ENCODE results near the gene SMPDL3B. TPM values are rescaled to one million over a fixed set of nuclear protein-coding genes. Genes with fewer than 3 reads are reported as not detected.

Gene SMPDL3B
- total and polyA plus RNA-seq, 12 donors = 0.26 TPM; not detected in 11

GRCh38 chr1:27959792-27960603 lies 25.2 kb downstream of the SMPDL3B start, which contains the start of gene XKR8:
TSS of gene XKR8 (plus strand) at chr1:27959973. CDS start at chr1:27960070, 97 bp downstream.
- peak; percentile 73 to 78 (median 77) for DNase-seq
- intact Hi-C loops (cut with DNase I) = no loop called here
- Histone ChIP-seq H3K9me3 (replicated peaks in 1 of 3) (no peaks in the 10 kb centered on the region), H3K27me3 (no peaks in the 10 kb centered on the region), H3K4me1 (replicated peaks in 1 of 2) (peaks cover 13 to 22% of the 10 kb centered on the region in 2 donors), H3K4me3 (peak within 1 kb of the TSS; percentile 46 to 93 (median 76)), H3K27ac (peak within 1 kb of the TSS; percentile 68 to 92 (median 85)), H3K36me3 (replicated peaks in 1 of 2) (peaks cover 0 to 12% of the 10 kb centered on the region in 2 donors)
- TF ChIP-seq POLR2A (IDR thresholded peaks at IDR 0.05) (peak in 1 of 2 donors; percentile 48), CTCF (IDR thresholded peaks at IDR 0.05) (peak in 5 of 6 experiments; percentile 14 to 43 (median 33))
- 7 to 28% (median 14%) methylated on average over 8 to 68 of the region's 68 CpGs for WGBS, 4 donors

- TF ChIP-seq CTCF (IDR thresholded peaks at IDR 0.05) (no peak), POLR2A (IDR thresholded peaks at IDR 0.05) (no peak)
- no peaks in the 10 kb centered on the region for H3K27me3 ChIP-seq
- 49 to 54% (median 51%) methylated on average over 10 to 13 of the region's 13 CpGs for WGBS, 4 donors
- H3K36me3 ChIP-seq (replicated peaks in 1 of 2) = peaks cover 0 to 12% of the 10 kb centered on the region in 2 donors
- peaks cover 13 to 22% of the 10 kb centered on the region in 2 donors for H3K4me1 ChIP-seq (replicated peaks in 1 of 2)
- peak overlapping the region in 1 of 4 donors; percentile 64 for H3K4me3 ChIP-seq
- H3K27ac ChIP-seq = peak overlapping the region in 3 of 5 donors; percentile 85 to 92 (median 89)
- peak in 6 of 7 donors; percentile 44 to 79 (median 53) for DNase-seq
- intact Hi-C loops (cut with DNase I) = no loop called here
- no peaks in the 10 kb centered on the region for H3K9me3 ChIP-seq (replicated peaks in 1 of 3)
These were observed 26.2 kb downstream of the SMPDL3B start for GRCh38 chr1:27960762-27961645.

- DNase-seq = no peak
- H3K4me3 ChIP-seq = no peak overlapping the region
- H3K4me1 ChIP-seq (replicated peaks in 1 of 2) = peaks cover 13 to 22% of the 10 kb centered on the region in 2 donors
- intact Hi-C loops (cut with DNase I) = no loop called here
- H3K27me3 ChIP-seq = no peaks in the 10 kb centered on the region
- no peaks in the 10 kb centered on the region for H3K9me3 ChIP-seq (replicated peaks in 1 of 3)
- H3K27ac ChIP-seq = peak overlapping the region in 3 of 5 donors; percentile 85 to 92 (median 89)
- peaks cover 0 to 15% of the 10 kb centered on the region in 2 donors for H3K36me3 ChIP-seq (replicated peaks in 1 of 2)
- TF ChIP-seq POLR2A (IDR thresholded peaks at IDR 0.05) (no peak), CTCF (IDR thresholded peaks at IDR 0.05) (no peak)
- WGBS, 4 donors = 54 to 65% (median 57%) methylated on average over 3 to 4 of the region's 4 CpGs
These were observed 26.9 kb downstream of the SMPDL3B start for GRCh38 chr1:27961646-27962221.

Measured in adrenal gland (tissue), 12 donors.